ENCODE measurements around the gene GATA5.

GRCh38 chr20:62511300-62511914 lies 35.6 kb upstream of the GATA5 start:
- no peak for TF ChIP-seq CTCF (IDR thresholded peaks at IDR 0.05)
- no peak for TF ChIP-seq POLR2A (IDR thresholded peaks at IDR 0.05)

Data from ovary (tissue), 3 donors.